ENCODE data around the gene GANC. TPM values are rescaled to one million over a fixed set of nuclear protein-coding genes. Genes with fewer than 3 reads are reported as not detected.

The GANC gene
- total RNA-seq, 4 donors from 2014 or later = 24.3 to 35.5 (median 34.2) TPM

- Histone ChIP-seq H3K27me3 (no peaks in the 10 kb centered on the region), H3K27ac (no peak overlapping the region), H3K9me3 (no peaks in the 10 kb centered on the region), H3K4me1 (no peaks in the 10 kb centered on the region), H3K36me3 (peaks cover 0 to 90% (median 0%) of the 10 kb centered on the region in 3 donors), H3K4me3 (no peak overlapping the region)
- WGBS, 2 donors = 83 to 85% methylated on average over 6 of the region's 6 CpGs
- no peak for DNase-seq (ENCODE audit: low spot score in 2 of 2)
- TF ChIP-seq EP300 (IDR thresholded peaks at IDR 0.05) (no peak), CTCF (IDR thresholded peaks at IDR 0.05) (no peak), POLR2A (IDR thresholded peaks at IDR 0.05) (no peak)
Measured at GRCh38 chr15:42353061-42353460, 80.1 kb downstream of the GANC start.

DNA sequence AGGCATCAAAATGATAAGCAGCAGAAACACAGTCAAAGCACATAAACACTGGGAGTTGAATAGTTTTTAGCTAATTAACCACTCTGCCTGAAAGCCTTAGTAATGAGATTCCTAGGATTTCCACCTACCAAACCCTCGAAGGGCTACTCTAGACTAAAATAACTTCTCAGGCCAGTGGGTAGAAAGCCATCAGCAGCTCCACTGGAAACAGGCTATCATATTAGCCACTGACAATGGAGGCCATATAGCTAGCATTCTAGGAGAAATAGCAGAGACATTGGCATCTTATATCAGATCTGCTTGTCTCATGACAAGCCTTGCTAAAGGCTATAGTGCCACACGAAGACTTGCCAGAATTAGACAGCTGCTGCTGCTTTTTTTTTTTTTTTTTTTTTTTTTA is 81.8 kb downstream of the GANC start:
- DNase-seq (ENCODE audit: low spot score in 2 of 2) = no peak
- H3K4me3 ChIP-seq = no peak overlapping the region
- WGBS, 2 donors = 54 to 67% methylated on average over 2 of the region's 2 CpGs
- H3K27ac ChIP-seq = no peak overlapping the region
- no peaks in the 10 kb centered on the region for H3K4me1 ChIP-seq
- no peaks in the 10 kb centered on the region for H3K9me3 ChIP-seq
- TF ChIP-seq EP300 (IDR thresholded peaks at IDR 0.05) (no peak), CTCF (IDR thresholded peaks at IDR 0.05) (no peak), POLR2A (IDR thresholded peaks at IDR 0.05) (no peak)
- peaks cover 0 to 85% (median 0%) of the 10 kb centered on the region in 3 donors for H3K36me3 ChIP-seq
- no peaks in the 10 kb centered on the region for H3K27me3 ChIP-seq

- Histone ChIP-seq H3K36me3 (peaks cover 0 to 85% (median 0%) of the 10 kb centered on the region in 3 donors), H3K4me1 (no peaks in the 10 kb centered on the region), H3K27ac (no peak overlapping the region), H3K27me3 (no peaks in the 10 kb centered on the region), H3K9me3 (no peaks in the 10 kb centered on the region), H3K4me3 (no peak overlapping the region)
- no peak for DNase-seq (ENCODE audit: low spot score in 2 of 2)
- no peak for TF ChIP-seq CTCF (IDR thresholded peaks at IDR 0.05)
- TF ChIP-seq POLR2A (IDR thresholded peaks at IDR 0.05) = no peak
- TF ChIP-seq EP300 (IDR thresholded peaks at IDR 0.05) = no peak
- 88 to 91% methylated on average over 6 of the region's 6 CpGs for WGBS, 2 donors
Measured at GRCh38 chr15:42355291-42355690, 82.3 kb downstream of the GANC start.

DNA sequence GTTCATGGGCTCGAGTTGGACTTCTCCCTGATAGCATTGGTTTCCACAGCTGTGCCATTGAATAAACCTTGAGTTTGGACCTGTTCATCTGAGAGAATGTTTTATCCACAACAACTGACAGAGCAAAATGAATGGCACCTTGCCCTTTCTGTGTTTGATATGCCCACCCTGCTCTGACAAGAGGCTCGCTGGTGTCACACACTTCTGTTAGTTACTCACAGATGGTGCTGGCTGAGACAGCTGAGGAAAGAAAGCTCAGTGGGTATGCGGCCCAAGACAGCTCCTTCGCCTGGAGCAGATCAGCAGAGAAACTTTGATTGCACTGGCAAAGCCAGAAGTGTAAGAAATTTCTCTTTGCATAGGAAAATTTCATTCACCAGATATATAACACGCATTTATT is 83.8 kb downstream of the GANC start:
- Histone ChIP-seq H3K27me3 (no peaks in the 10 kb centered on the region), H3K36me3 (peaks cover 0 to 85% (median 0%) of the 10 kb centered on the region in 3 donors), H3K4me1 (no peaks in the 10 kb centered on the region), H3K9me3 (no peaks in the 10 kb centered on the region), H3K4me3 (no peak overlapping the region), H3K27ac (no peak overlapping the region)
- TF ChIP-seq EP300 (IDR thresholded peaks at IDR 0.05) = no peak
- TF ChIP-seq POLR2A (IDR thresholded peaks at IDR 0.05) = no peak
- TF ChIP-seq CTCF (IDR thresholded peaks at IDR 0.05) = no peak
- 73 to 77% methylated on average over 5 of the region's 5 CpGs for WGBS, 2 donors
- no peak for DNase-seq (ENCODE audit: low spot score in 2 of 2)

GRCh38 chr15:42358141-42358540 is 85.1 kb downstream of the GANC start:
- H3K4me3 ChIP-seq = no peak overlapping the region
- no peak overlapping the region for H3K27ac ChIP-seq
- H3K36me3 ChIP-seq = peaks cover 0 to 85% (median 0%) of the 10 kb centered on the region in 3 donors
- WGBS, 2 donors = 93 to 98% methylated on average over 2 of the region's 2 CpGs
- H3K4me1 ChIP-seq = no peaks in the 10 kb centered on the region
- H3K9me3 ChIP-seq = no peaks in the 10 kb centered on the region
- no peaks in the 10 kb centered on the region for H3K27me3 ChIP-seq
- TF ChIP-seq POLR2A (IDR thresholded peaks at IDR 0.05) (no peak), EP300 (IDR thresholded peaks at IDR 0.05) (no peak)
- no peak for DNase-seq (ENCODE audit: low spot score in 2 of 2)

DNA sequence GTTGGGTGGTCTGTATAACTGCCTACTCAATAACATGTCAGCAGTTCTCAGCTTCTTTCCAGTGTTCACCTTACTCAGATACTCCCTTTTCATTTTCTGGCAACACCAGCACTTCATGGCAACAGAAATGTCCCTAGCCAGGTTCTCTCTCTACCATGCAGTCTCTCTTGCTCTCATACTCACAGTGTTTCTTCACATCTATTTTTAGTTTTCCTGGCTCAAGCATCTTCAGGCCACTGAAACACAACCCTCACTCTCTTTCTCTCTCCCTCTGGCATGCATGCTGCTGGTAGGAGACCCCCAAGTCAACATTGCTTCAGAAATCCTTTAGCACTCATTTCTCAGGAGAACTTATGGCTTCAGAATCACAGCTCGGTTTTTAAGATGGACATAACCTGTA is 86.2 kb downstream of the GANC start, which contains the start of gene CAPN3:
TSS of gene CAPN3 (plus strand) at position 253 of the 400 bp plus-strand sequence. CDS start 305 bp downstream, outside the sequence.
- H3K9me3 ChIP-seq = no peaks in the 10 kb centered on the region
- no peaks in the 10 kb centered on the region for H3K4me1 ChIP-seq
- peaks cover 0 to 75% (median 0%) of the 10 kb centered on the region in 3 donors for H3K36me3 ChIP-seq
- TF ChIP-seq EP300 (IDR thresholded peaks at IDR 0.05) = no peak
- H3K27me3 ChIP-seq = no peaks in the 10 kb centered on the region
- WGBS, 2 donors = 45 to 62% methylated on average over 1 of the region's 1 CpG
- no peak within 1 kb of the TSS for H3K27ac ChIP-seq
- no peak within 1 kb of the TSS for H3K4me3 ChIP-seq
- DNase-seq (ENCODE audit: low spot score in 2 of 2) = no peak
